Psoas muscle (tissue), 8 donors: ENCODE measurements around the gene KATNIP. TPM values are rescaled to one million over a fixed set of nuclear protein-coding genes. Genes with fewer than 3 reads are reported as not detected.

Source experiments
- ATAC-seq, 4 donors: fragments of 200-7000 bp; cut with Tn5 transposase; one replicate each; pipeline ENCODE4 v1.9.1; 2020; ENCODE audit warnings: moderate library complexity in 3 of 4, mild to moderate bottlenecking in 2 of 4
- DNase-seq, 2 donors: peaks; one replicate each; pipeline ENCODE4 v3.0.0-alpha.2; 2020
- H3K27ac ChIP-seq: fragments of 200-600 bp; one replicate; pipeline ENCODE4 v1.8.0; 2022
- H3K27me3 ChIP-seq, 3 donors: fragments of 200-600 bp in 1 of 3; one replicate each; pipeline versions ENCODE4 v1.6.1 to v1.8.0; 2013 to 2022; ENCODE audit warnings: low read length in 2 of 3, mild to moderate bottlenecking in 2 of 3, moderate library complexity in 1 of 3; ENCODE audit not compliant: insufficient read depth in 3 of 3
- H3K36me3 ChIP-seq, 2 donors: fragments of 200-600 bp in 1 of 2; one replicate each; pipeline versions ENCODE4 v1.6.1 to v1.8.0; 2013 to 2022; ENCODE audit warnings: low read depth in 1 of 2, mild to moderate bottlenecking in 1 of 2, moderate library complexity in 1 of 2; ENCODE audit not compliant: insufficient read depth in 1 of 2
- H3K4me1 ChIP-seq: fragments of 200-600 bp; one replicate; pipeline ENCODE4 v1.8.0; 2022
- H3K4me3 ChIP-seq: fragments of 200-600 bp; one replicate; pipeline ENCODE4 v1.8.0; 2022; ENCODE audit warnings: mild to moderate bottlenecking
- H3K9me3 ChIP-seq: fragments of 200-600 bp; one replicate; pipeline ENCODE4 v1.8.0; 2022
- CTCF ChIP-seq: fragments of 200-600 bp; IDR thresholded peaks from one replicate; pipeline ENCODE4 v1.8.0; 2022; ENCODE audit warnings: antibody characterized with exemption
- WGBS, 3 donors: extraction: QIAGEN DNeasy Blood & Tissue Kit; methylation state at CpG; one replicate each; pipeline versions ENCODE4 v1.1.6 to v1.1.7; 2013; 5-methylcytosine and 5-hydroxymethylcytosine counted together
- intact Hi-C, 2 donors: fragments of 100-400 bp; cut with DNase I; formaldehyde crosslinking; loops; one replicate each; pipeline versions ENCODE4 v1.11.0 to v1.14.2; 2022
- polyA plus RNA-seq, 3 donors: library from polyadenylated mRNA; stranded (reverse); fragments of 200-250 nt; gene quantifications; one replicate each; pipeline ENCODE4 v1.2.3, GENCODE V29; 2013
- total RNA-seq, 4 donors: library from RNA; stranded (reverse); fragmentation: NEBNext Ultra II Directional in 2 of 4; extraction: Animal tissue kit (Norgen Biotek cat#: 25700) in 2 of 4; gene quantifications; one replicate each; pipeline versions ENCODE4 v1.2.1 to v1.2.4, GENCODE V29; 2021 to 2023
- donor health status: healthy with polysubstance abuse.
- donor health status: DM: no; HTN: no; CAD: no; lungs with moderate emphysema.
- donor health status: Bipolar disorder and iron deficiency.
- donor health status: healthy.
- donor health status: DM: yes; HTN: yes; CAD: no.
- donor health status: DM: no; HTN: no; CAD: no.
- donor health status: DM: no; HTN: no; CAD: no.
- donor health status: DM: yes; HTN: yes; CAD: no.

The KATNIP gene
- total and polyA plus RNA-seq, 7 donors = 4.5 to 9.6 (median 6.1) TPM

DNA sequence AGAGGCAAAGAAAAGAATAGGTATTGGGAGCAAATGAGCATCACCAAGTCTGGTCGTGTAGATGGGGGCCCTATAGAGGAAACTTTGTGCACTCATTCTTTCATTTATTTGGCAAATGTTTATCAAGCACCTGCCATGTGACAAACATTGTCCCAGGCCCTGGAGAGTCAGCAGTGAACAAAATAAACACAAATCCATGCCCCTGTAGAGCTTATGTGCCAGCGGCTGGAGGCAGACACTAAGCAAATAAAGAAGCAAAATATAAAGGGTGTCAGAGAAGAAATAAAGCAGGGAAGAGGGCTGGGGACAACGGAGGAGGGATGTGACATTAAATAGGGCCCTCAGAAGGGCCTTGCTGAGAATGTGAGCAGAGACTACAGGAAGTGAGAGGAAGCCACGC is 45.5 kb downstream of the KATNIP start:
- Histone ChIP-seq H3K9me3 (no peaks in the 10 kb centered on the region), H3K27me3 (no peaks in the 10 kb centered on the region), H3K36me3 (no peaks in the 10 kb centered on the region), H3K27ac (no peak overlapping the region), H3K4me1 (no peaks in the 10 kb centered on the region), H3K4me3 (no peak overlapping the region)
- DNase-seq = no peak
- no peak for ATAC-seq
- intact Hi-C loops = no loop called here
- no peak for TF ChIP-seq CTCF
- WGBS, 3 donors = 58 to 69% (median 67%) methylated on average over 4 of the region's 4 CpGs

GRCh38 chr16:27595993-27596392 is 46.0 kb downstream of the KATNIP start:
- TF ChIP-seq CTCF = no peak
- H3K36me3 ChIP-seq = no peaks in the 10 kb centered on the region
- ATAC-seq = no peak
- H3K27ac ChIP-seq = no peak overlapping the region
- intact Hi-C loops = no loop called here
- WGBS, 3 donors = 70 to 80% (median 74%) methylated on average over 6 of the region's 6 CpGs
- H3K4me1 ChIP-seq = no peaks in the 10 kb centered on the region
- no peaks in the 10 kb centered on the region for H3K9me3 ChIP-seq
- DNase-seq = no peak
- H3K27me3 ChIP-seq = no peaks in the 10 kb centered on the region
- no peak overlapping the region for H3K4me3 ChIP-seq

- DNase-seq (no peak), ATAC-seq (no peak)
- no peak for TF ChIP-seq CTCF
- Histone ChIP-seq H3K27ac (no peak overlapping the region), H3K27me3 (no peaks in the 10 kb centered on the region), H3K9me3 (no peaks in the 10 kb centered on the region), H3K4me3 (no peak overlapping the region), H3K4me1 (no peaks in the 10 kb centered on the region), H3K36me3 (no peaks in the 10 kb centered on the region)
- intact Hi-C loops = no loop called here
- WGBS, 3 donors = 92 to 95% (median 94%) methylated on average over 4 of the region's 4 CpGs
Measured at GRCh38 chr16:27596411-27596810, 46.5 kb downstream of the KATNIP start.

DNA sequence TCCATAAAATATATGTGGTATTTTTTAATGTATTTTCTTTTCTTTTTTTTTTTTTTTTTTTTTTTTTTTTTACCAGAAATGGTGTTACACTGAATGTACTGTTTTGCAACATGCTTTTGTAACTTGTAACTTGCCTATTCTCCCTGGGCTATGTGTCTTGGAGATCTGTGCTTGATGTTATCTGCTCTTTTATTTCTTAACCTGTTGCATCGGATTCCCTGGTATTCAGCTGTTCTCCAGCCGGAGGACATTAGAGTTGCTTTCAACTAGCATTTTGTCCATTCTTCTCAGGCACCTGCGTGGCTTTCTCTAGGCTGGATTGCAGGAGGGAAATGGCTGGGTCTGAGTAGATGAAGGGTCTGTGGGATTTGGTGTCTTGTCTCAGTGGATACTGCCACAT is 47.4 kb downstream of the KATNIP start:
- H3K27ac ChIP-seq = no peak overlapping the region
- ATAC-seq = no peak
- no peak for DNase-seq
- no peaks in the 10 kb centered on the region for H3K4me1 ChIP-seq
- no peak for TF ChIP-seq CTCF
- no peaks in the 10 kb centered on the region for H3K36me3 ChIP-seq
- no peaks in the 10 kb centered on the region for H3K9me3 ChIP-seq
- intact Hi-C loops = no loop called here
- no peaks in the 10 kb centered on the region for H3K27me3 ChIP-seq
- 97 to 100% (median 98%) methylated on average over 3 of the region's 3 CpGs for WGBS, 3 donors
- no peak overlapping the region for H3K4me3 ChIP-seq

DNA sequence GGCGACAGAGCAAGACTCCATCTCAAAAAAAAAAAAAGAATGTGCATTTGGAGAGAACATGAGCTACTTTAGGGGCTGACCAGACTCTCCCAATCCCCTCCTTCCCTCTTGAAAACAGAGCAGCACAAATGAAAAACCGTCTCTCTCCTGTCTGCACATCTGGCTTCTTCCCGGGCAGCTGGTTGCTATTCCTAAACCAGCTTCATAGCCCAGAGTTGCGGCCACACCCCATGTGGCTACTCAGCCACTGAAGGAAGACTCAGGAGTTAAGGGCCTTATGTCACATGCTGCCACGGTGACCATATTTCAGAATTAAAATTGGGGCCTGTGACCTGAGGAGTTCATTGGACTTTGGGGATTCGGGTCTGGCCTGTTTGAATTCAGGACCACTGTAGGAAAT is 48.3 kb downstream of the KATNIP start:
- no peak overlapping the region for H3K27ac ChIP-seq
- 87 to 88% (median 87%) methylated on average over 6 of the region's 6 CpGs for WGBS, 3 donors
- DNase-seq (no peak), ATAC-seq (no peak)
- no peaks in the 10 kb centered on the region for H3K36me3 ChIP-seq
- no peaks in the 10 kb centered on the region for H3K4me1 ChIP-seq
- no peaks in the 10 kb centered on the region for H3K27me3 ChIP-seq
- no peaks in the 10 kb centered on the region for H3K9me3 ChIP-seq
- no peak for TF ChIP-seq CTCF
- H3K4me3 ChIP-seq = no peak overlapping the region
- intact Hi-C loops = no loop called here
